K562 (cell line): Measurements from ENCODE around the gene TMSB15B. TPM values are rescaled to one million over a fixed set of nuclear protein-coding genes. Genes with fewer than 3 reads are reported as not detected.
"Not testable (repeated sequence)": the region's sequence is repeated elsewhere in the genome, so short reads cannot be mapped to it uniquely, and the experiment has no call there.

Experiments used
- ATAC-seq: fragments of 200-7000 bp; cut with Tn5 transposase; 3 replicates; pipeline ENCODE4 v1.9.1; 2020; ENCODE audit warnings: moderate library complexity
- BruUV-seq: library from RNA; stranded (reverse); fragments of 400-500 nt; replicated peaks from 2 replicates; lab custom pipeline; 2021; lab: Mats Ljungman, UMichigan
- CTCF ChIA-PET: fragments of 300-600 bp; formaldehyde crosslinking; extraction: SDS; loops from one replicate; lab custom pipeline; 2021; ENCODE audit warnings: low intra/inter-chr PET ratio; lab: Yijun Ruan, JAX
- POLR2A ChIA-PET: fragments of 300-600, 350-650 bp; sonication (Branson Sonifier 250); formaldehyde crosslinking; extraction: SDS; loops from one replicate; lab custom pipeline; 2021; ENCODE audit warnings: antibody characterized with exemption, inconsistent platforms; lab: Yijun Ruan, JAX
- DNase-seq, 4 experiments: peaks; one replicate each; pipeline versions ENCODE4 v3.0.0 to v3.0.0-alpha.2; 2011 to 2018; ENCODE audit warnings: low spot score in 3 of 4, mixed read lengths in 3 of 4; ENCODE audit errors: extremely low read depth in 1 of 4
- FAIRE-seq: peaks from 2 replicates; lab custom pipeline; 2011; peaks lifted over from hg19 to GRCh38; lab: Jason Lieb, UNC
- H2AFZ ChIP-seq: 2 replicates; pipeline ENCODE4 v1.6.0; 2011; ENCODE audit warnings: low read depth, low read length, control low read depth, inconsistent platforms
- H3K27ac ChIP-seq: fragments of 200-600 bp; 3 replicates; pipeline ENCODE4 v1.8.0; 2011; ENCODE audit warnings: low read depth, mild to moderate bottlenecking, control low read depth, inconsistent platforms, low read length, moderate library complexity, mixed read lengths; ENCODE audit errors: extremely low read depth
- H3K27me3 ChIP-seq, 2 experiments: fragments of 300-600 bp in 1 of 2; 2 replicates in 1 of 2; 3 replicates in 1 of 2; pipeline versions ENCODE4 v1.6.0 to v1.8.0; 2011; ENCODE audit warnings: inconsistent platforms in 2 of 2, low read length in 2 of 2, mild to moderate bottlenecking in 1 of 2, mixed read lengths in 1 of 2, moderate library complexity in 1 of 2; ENCODE audit not compliant: control insufficient read depth in 2 of 2, insufficient read depth in 2 of 2
- H3K36me3 ChIP-seq: fragments of 300-600 bp; 3 replicates; pipeline ENCODE4 v1.8.0; 2011; ENCODE audit warnings: mild to moderate bottlenecking, low read length, inconsistent platforms; ENCODE audit not compliant: control insufficient read depth, insufficient read depth
- H3K4me1 ChIP-seq, 2 experiments: fragments of 200-600 bp in 1 of 2; replicated peaks in 1 of 2; 2 replicates in 1 of 2; 3 replicates in 1 of 2; pipeline versions ENCODE4 v1.5.1 to v1.8.0; 2011; ENCODE audit warnings: inconsistent platforms in 2 of 2, low read length in 2 of 2, mild to moderate bottlenecking in 1 of 2, mixed read lengths in 1 of 2, moderate library complexity in 1 of 2; ENCODE audit not compliant: control insufficient read depth in 2 of 2, insufficient read depth in 2 of 2
- H3K4me2 ChIP-seq: 2 replicates; pipeline ENCODE4 v1.6.1; 2011; ENCODE audit warnings: low read length, control low read depth, inconsistent platforms, mixed read lengths; ENCODE audit not compliant: insufficient read depth
- H3K4me3 ChIP-seq: fragments of 200-600 bp; sonication (generic), shearing (Covaris generic); 2 replicates; pipeline ENCODE4 v1.5.1; 2016; ENCODE audit warnings: control low read depth, inconsistent platforms
- H3K79me2 ChIP-seq: fragments of 200-600 bp; 3 replicates; pipeline ENCODE4 v1.8.0; 2011; ENCODE audit warnings: low read length, inconsistent platforms; ENCODE audit not compliant: control insufficient read depth, insufficient read depth
- H3K9ac ChIP-seq, 2 experiments: 2 replicates each; pipeline versions ENCODE4 v1.6.0 to v1.6.1; 2011; ENCODE audit warnings: low read depth in 2 of 2, low read length in 2 of 2, control low read depth in 1 of 2, inconsistent platforms in 1 of 2, mild to moderate bottlenecking in 1 of 2, mixed read lengths in 1 of 2; ENCODE audit not compliant: insufficient read depth in 1 of 2
- H3K9me1 ChIP-seq: one replicate; pipeline ENCODE4 v1.6.0; 2011; ENCODE audit warnings: inconsistent platforms, mild to moderate bottlenecking, low read length, moderate library complexity; ENCODE audit not compliant: control insufficient read depth, insufficient read depth
- H3K9me3 ChIP-seq: replicated peaks from 2 replicates; pipeline ENCODE4 v1.5.1; 2011; ENCODE audit warnings: low read depth, low read length, inconsistent platforms; ENCODE audit not compliant: control insufficient read depth, insufficient read depth
- H4K20me1 ChIP-seq: replicated peaks from 2 replicates; pipeline ENCODE4 v1.6.1; 2011; ENCODE audit warnings: low read length, inconsistent platforms, mixed read lengths; ENCODE audit not compliant: control insufficient read depth, insufficient read depth
- NFRKB ChIP-seq: fragments of 450-650 bp; IDR thresholded peaks from 2 replicates; pipeline ENCODE4 v1.6.1; 2016; ENCODE audit warnings: low read depth
- PHB2 ChIP-seq: fragments of 450-650 bp; IDR thresholded peaks from 2 replicates; pipeline ENCODE4 v1.6.1; 2017; ENCODE audit warnings: low read depth
- THAP7 ChIP-seq: fragments of 250-450 bp; sonication (Bioruptor Pico); IDR thresholded peaks from 2 replicates; pipeline ENCODE4 v1.5.0; 2021
- TSC22D4 ChIP-seq: fragments of 450-650 bp; IDR thresholded peaks from 2 replicates; pipeline ENCODE4 v1.6.1; 2016; ENCODE audit warnings: missing genetic modification characterization, missing biosample characterization, control low read depth
- YY1 ChIP-seq, 3 experiments: IDR thresholded peaks; 2 replicates each; pipeline ENCODE4 v1.6.1; 2011; ENCODE audit warnings: low read length in 2 of 3, mild to moderate bottlenecking in 2 of 3, moderate library complexity in 2 of 3, borderline replicate concordance in 1 of 3, control low read depth in 1 of 3, low read depth in 1 of 3; ENCODE audit not compliant: insufficient read depth in 3 of 3, insufficient replicate concordance in 2 of 3, control insufficient read depth in 1 of 3, insufficient read length in 1 of 3; ENCODE audit errors: extremely low read depth in 1 of 3
- ZNF583 ChIP-seq: fragments of 250-450 bp; sonication (Bioruptor Pico); IDR thresholded peaks from 2 replicates; pipeline ENCODE4 v1.4.0; 2020
- WGBS: fragments of 100-300 bp; shearing (Covaris generic); methylation state at CpG from one replicate; pipeline ENCODE4 v1.1.6; 2016; ENCODE audit warnings: low coverage, mixed read lengths; ENCODE audit not compliant: insufficient coverage; ENCODE audit errors: missing lambda C conversion rate; 5-methylcytosine and 5-hydroxymethylcytosine counted together
- in situ Hi-C: fragments of 300-500 bp; cut with MboI; formaldehyde crosslinking; loops from 4 replicates; pipeline ENCODE4 v1.15.0; 2018; ENCODE audit warnings: inconsistent platforms, mixed read lengths
- intact Hi-C: fragments of 100-400 bp; cut with micrococcal nuclease; formaldehyde crosslinking; loops from 2 replicates; pipeline ENCODE4 v1.14.2; 2022
- polyA plus RNA-seq, 8 experiments: library from polyadenylated mRNA; depleted of rRNA in 4 of 8; stranded (reverse) in 5 of 8; unstranded in 3 of 8; fragments of >200 nt; fragmentation: Nextera tagmentation in 2 of 8; fragmentation: Illumina TruSeq in 1 of 8; extraction: Ambion mirVana in 2 of 8; extraction: Trizol in 1 of 8; gene quantifications; 2 replicates each; pipeline versions ENCODE4 v1.2.1 to v1.2.3, GENCODE V29; 2011 to 2014; ENCODE audit warnings: inconsistent platforms in 1 of 8, missing spikeins in 1 of 8
- total RNA-seq, 7 experiments: library from RNA; depleted of rRNA in 6 of 7; stranded (reverse); fragments of >200 nt in 6 of 7; fragmentation: Illumina TruSeq in 2 of 7; extraction: Trizol in 2 of 7; gene quantifications; 2 replicates each; pipeline versions ENCODE4 v1.2.1 to v1.2.3, GENCODE V29; 2011 to 2021; ENCODE audit warnings: low replicate concordance in 1 of 7

Gene TMSB15B
- total and polyA plus RNA-seq, 9 of the 15 experiments (the other 6 are each of a cell fraction or from before 2014, with no cell fraction given) = 0.05 to 0.77 (median 0.32) TPM; not detected in 4

- BruUV-seq = not testable (repeated sequence)
These were observed 21.1 kb downstream of the TMSB15B start for GRCh38 chrX:103983508-103983907.

GRCh38 chrX:103999234-103999633 is 36.8 kb downstream of the TMSB15B start:
- H3K4me1 ChIP-seq = no peaks in the 10 kb centered on the region
- no peak for TF ChIP-seq PHB2
- no peak for TF ChIP-seq YY1 (IDR thresholded peaks at IDR 0.05; ENCODE audit: borderline replicate concordance in 1 of 3, control insufficient read depth in 1 of 3, extremely low read depth in 1 of 3, insufficient read depth in 3 of 3, insufficient read length in 1 of 3, insufficient replicate concordance in 2 of 3, low read depth in 1 of 3, low read length in 2 of 3)
- TF ChIP-seq TSC22D4 (tag) = no peak
- TF ChIP-seq ZNF583 (CRISPR knock-in tag) = no peak
- no peak for TF ChIP-seq NFRKB
- no peak for TF ChIP-seq THAP7 (CRISPR knock-in tag)

More at GRCh38 chrX:103983508-103983907, 21.1 kb downstream of the TMSB15B start:
- H3K4me1 ChIP-seq, H2AFZ ChIP-seq, H3K9me1 ChIP-seq, H3K36me3 ChIP-seq, ATAC-seq, intact Hi-C loops, H3K4me2 ChIP-seq, POLR2A ChIA-PET, FAIRE-seq, CTCF ChIA-PET, H3K9ac ChIP-seq, in situ Hi-C loops, DNase-seq, H3K79me2 ChIP-seq, H3K4me3 ChIP-seq, H3K27ac ChIP-seq, H3K9me3 ChIP-seq, H4K20me1 ChIP-seq, H3K27me3 ChIP-seq: not testable (repeated sequence)
- no CpG with 5 or more reads among the region's 13 CpGs for WGBS

More at GRCh38 chrX:103999234-103999633, 36.8 kb downstream of the TMSB15B start:
- POLR2A ChIA-PET = no interaction called here
- 0% methylated on average over 4 of the region's 5 CpGs for WGBS
- ATAC-seq (no peak), FAIRE-seq (no peak), DNase-seq (no peak)
- H3K4me2 ChIP-seq = no peak overlapping the region
- in situ Hi-C loops = no loop called here
- CTCF ChIA-PET = no interaction called here
- no peak overlapping the region for H3K4me3 ChIP-seq
- no TSS peak for BruUV-seq
- no peaks in the 10 kb centered on the region for H3K79me2 ChIP-seq
- intact Hi-C loops = no loop called here
- no peaks in the 10 kb centered on the region for H3K36me3 ChIP-seq
- no peaks in the 10 kb centered on the region for H3K9me3 ChIP-seq
- no peak overlapping the region for H3K9ac ChIP-seq
- H3K27me3 ChIP-seq = no peaks in the 10 kb centered on the region; a peak in 2 of 5 replicates
- H2AFZ ChIP-seq = no peak overlapping the region
- no peaks in the 10 kb centered on the region for H4K20me1 ChIP-seq
- no peaks in the 10 kb centered on the region for H3K9me1 ChIP-seq
- no peak overlapping the region for H3K27ac ChIP-seq
